Endothelial cell (in vitro differentiated cells): ENCODE data around the gene ZWILCH. TPM values are rescaled to one million over a fixed set of nuclear protein-coding genes. Genes with fewer than 3 reads are reported as not detected.
A peak's percentile ranks its signal among the peaks of the same experiment; 100 is the strongest.

Source experiments
- DNase-seq: peaks from one replicate; pipeline ENCODE4 v3.0.0; 2021; ENCODE audit warnings: low spot score
- H3K27ac Mint-ChIP-seq: one replicate; pipeline ENCODE4 v1.8.0; 2021; ENCODE audit warnings: mixed read lengths, inconsistent platforms; ENCODE audit not compliant: unreplicated experiment
- H3K27me3 Mint-ChIP-seq: one replicate; pipeline ENCODE4 v1.8.0; 2021; ENCODE audit warnings: mild to moderate bottlenecking, moderate library complexity, mixed read lengths, inconsistent platforms; ENCODE audit not compliant: unreplicated experiment
- H3K36me3 Mint-ChIP-seq: one replicate; pipeline ENCODE4 v1.8.0; 2021; ENCODE audit warnings: mild to moderate bottlenecking, low read depth, mixed read lengths, inconsistent platforms; ENCODE audit not compliant: unreplicated experiment
- H3K4me1 Mint-ChIP-seq: one replicate; pipeline ENCODE4 v1.8.0; 2021; ENCODE audit warnings: mild to moderate bottlenecking, mixed read lengths, inconsistent platforms; ENCODE audit not compliant: unreplicated experiment
- H3K4me3 Mint-ChIP-seq: one replicate; pipeline ENCODE4 v1.8.0; 2021; ENCODE audit warnings: mild to moderate bottlenecking, mixed read lengths, inconsistent platforms; ENCODE audit not compliant: unreplicated experiment
- H3K9me3 Mint-ChIP-seq: one replicate; pipeline ENCODE4 v1.8.0; 2021; ENCODE audit warnings: mixed read lengths, inconsistent platforms; ENCODE audit not compliant: unreplicated experiment
- CTCF ChIP-seq: fragments of 200-600 bp; sonication (generic); IDR thresholded peaks from one replicate; pipeline ENCODE4 v1.5.0; 2021; ENCODE audit warnings: antibody characterized with exemption; ENCODE audit not compliant: unreplicated experiment
- total RNA-seq: library from RNA; stranded (reverse); fragmentation: NEBNext Ultra II Directional; extraction: Animal tissue kit (Norgen Biotek cat#: 25700); gene quantifications from one replicate; pipeline ENCODE4 v1.2.1, GENCODE V29; 2021; ENCODE audit not compliant: unreplicated experiment

The ZWILCH gene
- total RNA-seq, 1 donor from 2014 or later: 19.3 TPM

DNA sequence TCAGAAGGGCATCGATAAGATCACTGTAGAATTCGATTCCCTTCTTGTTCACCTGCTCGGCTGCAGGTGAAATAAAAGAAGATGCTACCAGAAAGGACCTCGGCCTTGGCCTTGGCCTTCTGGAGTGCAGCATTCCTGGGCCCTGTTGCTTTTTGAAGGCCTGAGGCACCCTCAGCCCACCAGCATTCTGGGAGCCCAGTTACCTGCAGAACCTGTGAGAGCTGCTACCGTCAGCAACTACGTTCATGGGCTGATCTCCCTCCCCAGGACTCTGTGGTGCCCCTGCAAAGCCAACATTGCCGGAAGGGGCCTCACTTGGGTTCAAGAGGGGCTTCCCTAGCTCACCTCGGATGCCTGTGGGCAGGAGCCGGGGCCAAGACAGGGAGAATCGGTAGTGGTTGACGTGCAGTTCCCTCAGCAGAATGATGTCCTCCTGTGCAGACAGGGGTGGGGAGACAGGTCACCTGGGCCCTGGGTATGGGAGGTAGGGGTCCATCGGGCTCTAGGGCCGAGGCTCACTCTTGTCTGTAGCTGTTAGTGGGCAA is 58.5 kb downstream of the ZWILCH start:
- TF ChIP-seq CTCF: no peak
- no peaks in the 10 kb centered on the region for H3K9me3 Mint-ChIP-seq
- no peak overlapping the region for H3K27ac Mint-ChIP-seq
- H3K36me3 Mint-ChIP-seq: peaks cover 4% of the 10 kb centered on the region
- no peak overlapping the region for H3K4me3 Mint-ChIP-seq
- peaks cover 11% of the 10 kb centered on the region for H3K27me3 Mint-ChIP-seq
- DNase-seq: no peak
- peaks cover 13% of the 10 kb centered on the region for H3K4me1 Mint-ChIP-seq

GRCh38 chr15:66564136-66565041 is 59.3 kb downstream of the ZWILCH start:
- no peaks in the 10 kb centered on the region for H3K9me3 Mint-ChIP-seq
- no peak for DNase-seq
- H3K27me3 Mint-ChIP-seq: peaks cover 11% of the 10 kb centered on the region
- H3K4me1 Mint-ChIP-seq: peaks cover 13% of the 10 kb centered on the region
- no peak for TF ChIP-seq CTCF
- H3K36me3 Mint-ChIP-seq: peaks cover 4% of the 10 kb centered on the region
- H3K4me3 Mint-ChIP-seq: no peak overlapping the region
- H3K27ac Mint-ChIP-seq: no peak overlapping the region

- Mint-ChIP-seq H3K4me1 (peaks cover 13% of the 10 kb centered on the region), H3K27me3 (peaks cover 14% of the 10 kb centered on the region), H3K4me3 (peak overlapping the region; percentile 40), H3K36me3 (peaks cover 4% of the 10 kb centered on the region), H3K27ac (peak overlapping the region; percentile 67), H3K9me3 (no peaks in the 10 kb centered on the region)
- TF ChIP-seq CTCF: no peak
- DNase-seq: no peak
Measured at GRCh38 chr15:66565141-66565641, 60.1 kb downstream of the ZWILCH start.

DNA sequence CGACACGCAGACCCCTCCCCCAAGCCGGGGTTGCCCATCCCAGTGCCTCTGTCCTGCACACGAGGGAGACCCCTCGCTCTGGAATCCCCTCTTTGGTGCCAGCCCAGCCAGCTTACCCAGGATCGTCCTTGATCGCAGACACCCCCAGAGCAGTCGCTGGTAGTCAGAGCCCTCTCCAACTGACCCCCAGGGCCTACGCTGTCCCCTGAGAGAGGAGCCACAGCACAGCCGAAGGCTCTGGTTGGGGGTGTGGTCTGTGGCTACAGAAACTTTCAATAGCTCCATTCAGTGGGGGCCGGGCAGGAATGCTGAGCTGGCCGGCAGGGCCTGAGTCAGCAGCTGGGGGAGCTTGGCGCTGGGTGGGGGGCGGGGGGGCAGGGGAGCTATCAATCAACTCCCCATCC is 60.6 kb downstream of the ZWILCH start, which contains the start of gene LCTL:
Gene LCTL (minus strand): TSS at position 258 of the 404 bp plus-strand sequence. CDS start 633 bp downstream, outside the sequence.
- no peak for DNase-seq
- Mint-ChIP-seq H3K9me3 (no peaks in the 10 kb centered on the region), H3K4me1 (peaks cover 13% of the 10 kb centered on the region), H3K27ac (peak within 1 kb of the TSS; percentile 67), H3K36me3 (peaks cover 7% of the 10 kb centered on the region), H3K27me3 (peaks cover 14% of the 10 kb centered on the region), H3K4me3 (peak within 1 kb of the TSS; percentile 40)
- no peak for TF ChIP-seq CTCF
